ENCODE results near the gene USH2A.

The USH2A gene

DNA sequence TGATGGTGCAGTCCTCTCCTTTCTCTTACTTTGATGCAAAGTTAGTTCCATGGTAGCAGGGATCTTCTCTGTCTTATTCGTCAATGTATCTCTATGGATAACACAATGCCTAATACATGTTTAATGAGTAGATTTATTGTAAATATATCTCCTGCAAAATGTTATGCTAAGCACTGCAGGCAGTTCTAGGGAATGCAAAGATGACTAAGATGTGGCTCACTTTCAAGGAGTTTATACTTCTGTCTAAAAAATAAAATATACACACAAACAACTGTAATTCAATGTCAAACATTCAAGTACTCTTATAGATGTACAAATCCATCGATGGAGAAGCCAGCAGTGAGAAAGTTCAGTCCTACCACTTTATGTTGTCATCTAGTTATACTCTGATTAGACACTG lies 661.8 kb downstream of the USH2A start:
- DNase-seq, result no peak

DNA sequence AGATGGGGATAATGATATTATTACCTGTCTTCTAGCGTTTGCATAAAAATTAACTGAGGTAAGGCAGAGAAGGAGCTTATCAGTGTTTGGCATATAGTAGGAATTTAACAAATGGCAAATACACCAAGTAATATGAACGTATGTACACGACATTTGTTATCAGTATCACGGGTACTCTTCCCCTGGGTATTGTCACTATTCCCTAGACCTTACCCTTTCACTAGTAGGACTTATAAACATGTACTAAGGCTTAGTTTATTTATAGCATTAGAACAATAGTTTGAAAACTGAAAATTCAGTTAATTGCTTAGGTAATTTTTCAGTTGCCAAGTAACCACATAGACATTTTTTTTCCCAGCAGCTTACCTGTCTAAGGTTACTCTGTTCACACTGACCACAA lies 669.1 kb downstream of the USH2A start:
- no peak for DNase-seq

DNA sequence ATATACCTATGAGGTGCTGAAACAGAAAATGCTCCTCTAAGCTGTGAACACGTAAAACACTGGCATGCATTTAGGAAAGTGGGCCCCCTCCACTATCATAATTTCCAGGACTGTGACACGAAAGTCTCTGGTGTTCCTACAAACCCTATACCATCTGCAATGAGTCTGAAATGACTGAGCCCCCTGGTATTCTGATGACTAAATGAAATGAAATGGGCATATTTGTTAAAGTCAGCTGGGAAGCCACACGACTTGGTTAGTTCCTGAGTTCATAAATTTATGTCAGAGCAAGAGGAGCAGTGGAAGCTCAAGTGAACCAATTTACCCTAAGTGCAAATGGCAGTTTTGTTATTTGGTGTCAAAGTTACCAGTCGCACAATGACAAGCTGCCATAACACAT lies 673.8 kb downstream of the USH2A start:
- no peak for DNase-seq

DNA sequence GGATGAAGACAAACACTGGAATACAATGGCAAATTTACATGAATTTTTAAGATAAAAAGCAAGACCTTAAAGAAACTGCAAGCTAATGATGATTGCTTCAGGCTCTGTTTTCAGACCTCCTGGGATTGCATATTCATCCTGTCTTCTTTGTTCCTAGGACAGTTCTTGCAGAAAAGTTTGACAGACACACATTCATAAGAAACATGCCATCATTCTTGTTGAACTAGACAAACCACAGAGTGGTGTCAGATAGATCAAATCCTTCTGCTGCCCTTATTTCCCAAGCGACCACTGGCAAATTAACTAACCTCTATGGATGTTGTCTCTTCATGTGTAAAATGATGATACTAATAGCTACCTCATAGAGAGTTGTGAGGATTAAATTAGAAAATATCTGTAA lies 674.8 kb downstream of the USH2A start:
- no peak for DNase-seq

DNA sequence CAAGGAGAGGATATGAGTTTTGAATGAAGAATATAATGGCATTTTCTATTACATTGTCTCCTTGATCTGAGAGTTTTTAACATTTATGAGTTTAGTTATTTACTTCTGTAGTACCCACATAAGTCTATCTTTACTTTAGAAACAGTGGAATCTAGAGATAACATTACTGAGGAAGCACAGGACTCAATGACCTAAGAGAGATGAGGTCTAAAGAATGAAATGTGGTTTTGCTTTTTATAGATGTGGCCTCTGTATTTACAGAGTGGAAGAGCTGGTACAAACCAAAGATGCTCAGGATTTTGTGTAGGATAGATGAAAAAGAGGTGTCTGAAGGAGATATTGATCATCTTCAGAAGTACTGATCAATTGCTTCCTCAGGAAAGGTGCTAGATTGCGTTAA lies 678.8 kb downstream of the USH2A start:
- DNase-seq, result no peak

DNA sequence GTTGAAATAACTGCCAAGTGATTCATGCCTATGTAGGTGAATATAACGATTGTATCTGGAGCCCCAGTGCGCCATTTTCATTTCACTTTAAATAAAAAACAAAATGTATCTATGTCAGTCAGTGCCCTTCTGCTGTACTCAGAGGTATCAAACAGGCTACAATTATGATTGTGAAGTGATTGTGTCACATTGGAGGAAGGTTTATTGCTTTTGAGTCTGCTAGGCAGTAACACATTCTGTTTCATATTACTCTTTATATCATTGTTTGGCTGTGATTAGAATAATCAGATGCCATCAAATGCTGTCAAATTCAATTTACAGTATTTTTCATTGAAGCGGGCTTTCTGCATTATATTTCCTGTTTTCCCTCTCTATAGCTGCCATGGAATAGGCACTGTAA lies 684.2 kb downstream of the USH2A start:
- DNase-seq, result no peak

DNA sequence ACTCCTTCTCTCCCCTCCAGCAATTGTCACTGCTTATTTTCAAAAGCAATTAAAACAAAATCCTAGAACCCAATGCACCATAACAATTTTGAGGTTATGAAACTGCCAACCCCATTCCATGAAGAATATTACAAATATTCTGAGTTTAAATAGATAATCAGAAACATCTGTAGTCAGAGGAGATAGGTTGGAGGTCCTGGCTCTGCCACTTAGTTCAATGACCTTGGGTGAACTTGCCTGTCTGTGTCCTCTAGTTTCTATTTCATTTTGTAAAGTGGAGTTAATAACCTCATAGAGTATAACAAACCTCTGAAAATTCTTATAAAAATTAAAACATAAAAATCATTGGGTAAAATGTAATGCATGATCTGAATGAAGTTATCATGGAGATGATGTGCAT lies 691.5 kb downstream of the USH2A start:
- no peak for DNase-seq

DNA sequence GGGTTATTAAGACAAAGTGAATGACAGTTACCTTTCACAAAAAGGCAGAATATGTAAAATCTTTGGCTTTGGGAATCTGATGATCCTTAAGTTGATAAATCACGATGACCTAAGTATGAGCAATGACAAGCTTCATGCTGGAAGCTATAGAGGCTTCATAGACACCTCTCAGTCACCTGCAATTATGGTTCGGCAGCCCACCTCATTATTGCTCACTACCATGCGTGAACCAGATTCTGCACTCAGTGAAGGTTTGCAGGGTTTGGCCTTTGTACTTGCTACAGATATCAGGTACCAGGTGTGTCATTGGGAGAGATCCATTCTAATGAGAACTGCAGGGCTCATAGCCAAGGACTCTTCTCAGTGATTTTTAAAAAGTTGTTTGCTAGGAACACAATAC lies 692.6 kb downstream of the USH2A start:
- DNase-seq, result no peak

DNA sequence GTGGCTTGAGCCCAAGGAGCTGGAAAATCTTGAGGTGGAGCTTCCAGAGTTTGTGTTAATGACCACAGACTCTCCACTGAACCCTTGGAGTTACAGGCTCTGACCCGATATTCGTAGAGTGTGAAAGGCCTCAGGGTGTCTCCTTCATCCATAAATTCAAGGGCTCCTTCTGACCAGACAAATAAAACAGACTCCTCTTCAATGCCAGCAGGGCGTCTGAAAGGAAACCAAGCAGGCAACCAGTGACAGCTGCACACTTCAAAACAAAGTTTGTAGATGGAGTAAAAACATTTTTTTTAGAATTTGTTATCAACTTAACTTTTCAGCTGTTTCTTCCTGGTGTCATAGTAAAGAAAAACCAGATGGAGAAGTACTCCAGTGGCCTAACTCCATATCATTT lies 695.1 kb downstream of the USH2A start:
- DNase-seq, result no peak

DNA sequence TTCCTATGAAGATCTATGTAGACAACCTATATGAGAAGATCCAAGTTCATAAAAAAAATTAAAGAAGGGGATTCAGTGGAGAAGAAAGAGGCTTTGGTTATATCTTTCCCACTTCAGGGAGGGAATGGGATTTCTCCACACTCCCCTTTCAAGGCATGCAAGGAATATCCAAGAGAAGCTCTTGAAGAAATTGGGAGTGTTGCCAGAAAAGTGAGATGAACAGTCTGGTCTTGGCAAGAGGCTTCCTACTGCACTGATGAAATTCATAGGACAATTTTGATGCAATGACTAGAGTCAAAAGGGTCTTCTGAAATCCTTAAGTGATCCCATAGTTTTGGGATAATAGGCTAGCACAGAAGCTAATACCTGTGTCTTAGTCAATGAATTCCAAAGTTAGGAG lies 703.1 kb downstream of the USH2A start:
- no peak for DNase-seq

DNA sequence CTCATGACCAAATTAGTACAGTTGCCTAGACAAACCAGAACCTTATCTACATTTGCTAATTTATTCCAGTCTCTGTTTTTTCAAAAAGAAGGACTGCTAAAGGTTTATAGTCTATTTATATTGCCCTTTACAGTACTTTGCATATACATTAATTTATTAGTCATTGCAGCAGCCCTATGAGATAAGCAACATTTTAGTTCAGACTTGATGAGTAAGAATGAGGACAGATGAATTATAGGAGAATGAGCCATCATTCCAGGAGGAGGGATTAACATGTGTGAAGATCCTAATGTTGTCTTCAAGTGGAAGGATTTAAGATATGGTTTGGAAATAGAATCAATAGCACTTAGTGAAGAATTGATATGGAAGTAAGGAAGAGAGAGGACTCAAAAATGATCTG lies 703.7 kb downstream of the USH2A start:
- DNase-seq, result no peak

DNA sequence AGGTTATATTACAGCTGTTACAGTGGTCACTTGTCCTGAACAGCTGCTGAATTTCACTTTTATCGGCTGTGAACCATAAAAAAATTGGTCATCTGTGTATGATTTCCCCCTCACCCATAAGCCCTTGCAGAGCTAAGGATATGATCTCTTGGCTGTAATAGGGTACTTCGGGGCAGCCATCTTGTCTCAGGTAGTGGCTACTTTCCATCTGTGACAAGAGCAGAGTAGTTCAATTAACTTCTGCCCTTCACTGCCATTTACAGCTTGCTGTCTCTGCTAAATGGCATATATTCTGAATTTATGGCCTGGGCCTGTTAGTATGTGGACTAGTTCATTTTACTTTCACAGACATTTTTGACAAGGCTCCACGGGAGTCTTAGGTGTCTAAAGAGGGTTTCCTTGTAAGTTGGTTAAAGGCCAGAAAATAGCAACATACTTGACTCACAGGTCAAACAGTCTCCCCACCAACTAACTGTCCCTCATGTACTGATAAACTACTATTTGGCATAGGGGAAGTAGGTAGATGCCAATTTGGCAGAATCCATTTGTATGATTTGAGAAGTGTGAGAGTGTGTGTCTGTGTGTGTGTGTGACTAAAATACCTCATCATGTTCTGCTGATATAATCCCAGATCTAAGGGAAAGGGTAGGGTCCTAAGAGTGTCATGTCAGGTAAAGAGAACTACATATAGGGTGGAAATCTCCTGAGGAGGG lies 704.5 kb downstream of the USH2A start:
- no peak for DNase-seq

DNA sequence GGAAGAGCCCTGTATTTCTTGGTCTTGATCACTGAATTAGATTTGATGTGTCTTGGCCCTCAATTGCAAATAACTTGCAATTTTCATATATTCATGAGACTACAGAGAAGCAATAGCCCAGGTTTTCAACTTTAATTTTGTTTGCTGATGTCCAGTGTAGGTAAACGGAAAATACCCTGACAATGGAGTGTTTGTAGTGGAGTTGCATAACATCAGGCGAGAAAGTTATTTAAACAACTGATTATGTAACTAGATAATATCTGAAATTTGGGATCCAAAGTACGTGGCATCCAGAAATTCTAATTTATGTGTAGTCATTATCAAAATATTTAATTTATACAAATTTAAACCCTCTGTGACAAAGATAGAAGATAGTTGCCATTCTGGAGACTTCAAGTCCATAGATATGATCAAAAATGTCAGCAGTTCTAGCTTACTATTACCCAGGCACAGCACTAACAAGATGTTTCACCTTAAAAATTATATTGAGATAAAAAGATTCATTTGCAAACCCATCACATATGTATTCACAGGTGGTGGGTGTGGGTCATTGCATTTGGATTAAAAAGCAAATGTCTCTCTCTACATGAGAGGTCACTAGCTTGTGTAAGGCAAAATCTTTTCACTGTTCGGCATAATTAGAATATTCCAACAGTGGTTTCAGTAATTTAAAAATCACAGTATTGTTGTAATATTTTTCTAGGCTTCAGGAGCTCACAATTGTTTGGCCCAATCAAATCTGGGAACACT lies 705.4 kb downstream of the USH2A start:
- DNase-seq, result no peak

DNA sequence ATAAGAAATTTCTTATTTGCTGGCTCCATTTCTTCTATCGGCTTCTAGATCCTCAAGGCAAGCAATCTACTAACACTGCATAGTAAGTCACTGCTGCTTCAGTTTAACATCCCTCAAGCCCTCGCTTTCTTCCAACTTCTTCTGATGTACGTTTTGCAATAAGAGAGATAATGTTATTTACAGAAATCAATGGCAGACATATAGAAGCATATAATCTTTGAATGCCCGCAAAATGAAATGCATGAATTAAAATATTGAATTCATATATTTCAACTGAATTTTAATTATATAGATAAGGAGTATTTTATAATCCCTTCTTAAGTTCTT lies 712.4 kb downstream of the USH2A start:
- DNase-seq, result no peak

DNA sequence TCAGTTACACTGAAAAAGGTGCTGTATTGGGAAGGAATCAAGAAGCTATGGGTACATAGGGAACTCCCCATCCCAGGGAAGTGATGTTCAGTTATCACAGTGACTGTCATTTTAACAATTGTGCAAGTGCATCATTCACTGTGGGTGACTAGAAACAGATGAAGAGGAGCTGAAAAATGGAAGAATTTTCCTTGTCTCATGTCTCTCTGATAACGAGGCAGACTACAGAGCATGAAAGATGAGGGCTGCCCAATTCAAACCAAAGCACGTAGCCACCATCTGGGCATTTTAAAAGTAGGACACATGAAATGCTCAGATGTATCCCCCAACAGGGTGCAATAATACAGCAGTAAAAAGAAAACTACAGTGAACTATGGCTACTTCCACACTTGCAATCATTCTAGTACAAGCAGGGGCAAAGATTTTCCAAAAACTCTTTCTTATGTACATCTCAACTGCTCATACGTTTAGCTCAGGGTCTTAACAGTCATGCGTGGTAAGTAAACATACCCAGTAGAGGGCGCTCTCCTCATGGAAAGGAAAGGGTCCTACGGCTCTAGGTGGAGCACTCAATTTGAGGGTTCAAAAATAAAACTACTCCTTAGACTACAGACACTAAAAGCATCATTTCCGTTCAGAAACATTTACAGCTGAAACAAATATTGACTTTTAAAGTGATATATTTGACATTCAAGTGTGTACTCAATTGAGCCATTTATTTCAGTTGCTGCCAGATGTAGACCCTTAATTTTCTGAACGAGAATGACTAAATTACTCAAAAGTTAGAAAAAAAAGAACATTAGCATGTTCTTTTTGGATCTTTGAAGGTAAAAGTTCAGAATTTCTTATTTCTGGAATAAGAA lies 713.0 kb downstream of the USH2A start:
- no peak for DNase-seq

DNA sequence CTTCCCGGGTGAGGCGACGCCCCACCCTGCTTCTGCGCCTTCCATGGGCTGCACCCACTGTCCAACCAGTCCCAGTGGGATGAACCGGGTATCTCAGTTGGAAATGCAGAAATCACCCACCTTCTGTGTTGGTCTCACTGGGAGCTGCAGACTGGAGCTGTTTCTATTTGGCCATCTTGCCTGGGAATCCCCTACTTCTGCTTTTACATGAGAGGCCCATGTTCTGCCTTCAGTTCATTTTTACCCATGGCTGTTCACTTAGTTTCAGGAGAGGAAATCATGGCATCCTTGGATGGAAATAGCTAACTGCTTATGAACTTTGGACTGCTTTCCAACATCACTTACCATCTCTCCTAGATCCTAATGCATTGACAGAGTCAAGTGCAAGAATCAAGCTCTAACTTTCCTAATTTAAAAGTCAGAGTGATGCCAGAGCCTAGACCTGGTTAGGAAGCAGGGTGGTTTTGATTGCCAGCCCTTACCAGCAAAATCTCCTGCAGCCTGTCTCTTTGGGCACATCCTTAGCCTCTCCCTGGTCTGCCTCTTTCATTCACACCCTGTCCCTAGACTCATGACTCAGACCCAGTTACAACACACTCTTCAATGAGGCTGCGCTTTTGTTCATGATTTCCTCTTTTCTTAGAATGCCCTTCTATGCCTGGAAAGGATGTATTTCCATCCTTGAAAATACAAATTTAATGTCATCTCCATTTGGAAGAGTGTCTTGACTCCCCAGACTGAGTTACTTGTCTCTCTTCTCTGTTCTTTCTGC lies 719.0 kb downstream of the USH2A start:
- no peak for DNase-seq

DNA sequence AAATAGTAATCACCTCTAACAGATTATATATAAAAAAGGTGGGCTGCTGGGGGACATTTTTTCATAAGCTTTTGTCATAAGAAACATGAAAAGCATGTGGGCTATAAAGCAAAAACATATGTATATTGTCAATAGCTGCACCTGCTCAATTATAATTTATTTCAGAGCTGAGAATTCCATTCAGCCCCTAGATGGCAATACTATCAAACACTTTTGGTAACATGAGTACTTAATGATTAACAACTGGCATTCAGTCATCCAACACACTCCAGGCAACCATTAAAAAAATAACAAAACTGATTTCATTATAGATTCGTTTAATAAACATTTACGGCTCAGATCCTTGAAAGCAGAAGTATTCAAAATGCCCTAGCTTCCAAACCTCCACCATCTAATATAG lies 741.0 kb downstream of the USH2A start:
- no peak for DNase-seq

DNA sequence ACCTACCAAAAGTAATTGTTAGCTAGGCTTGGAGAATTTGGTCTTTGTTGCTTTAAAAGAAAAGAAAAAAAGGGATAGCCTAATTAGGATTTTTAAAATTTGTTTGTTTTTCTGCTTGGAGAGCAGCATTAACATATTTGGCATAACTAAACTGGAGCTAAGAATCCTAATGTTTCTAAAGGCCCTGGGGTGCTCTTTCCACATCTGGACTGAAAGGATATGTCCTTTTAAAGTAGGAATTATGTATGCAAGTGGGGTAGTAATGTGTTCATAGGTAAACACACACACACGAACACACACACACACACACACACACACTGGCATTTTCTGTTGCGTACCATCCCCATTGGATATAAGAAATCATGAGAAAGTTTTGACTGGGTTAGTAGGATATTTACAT lies 742.2 kb downstream of the USH2A start:
- no peak for DNase-seq

DNA sequence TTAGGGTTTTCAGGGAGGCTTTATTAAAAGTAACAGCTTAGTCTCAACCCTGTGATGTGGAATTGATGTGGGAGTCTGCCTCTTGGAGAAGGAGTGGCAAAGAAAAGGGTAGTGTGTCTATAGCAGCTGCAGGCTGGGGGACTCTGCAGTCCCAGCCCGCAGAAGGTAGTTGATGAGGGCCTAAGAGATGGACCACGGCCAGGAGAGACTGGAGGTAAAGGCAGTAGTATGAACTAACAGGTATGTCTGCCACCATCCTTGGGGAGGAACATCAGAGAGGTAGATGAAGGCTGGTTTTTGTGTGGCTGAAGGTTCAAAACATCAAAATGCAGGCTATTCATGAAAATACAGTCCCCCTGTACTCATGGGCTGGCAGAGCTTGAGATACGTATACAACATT lies 744.0 kb downstream of the USH2A start:
- DNase-seq, result no peak

DNA sequence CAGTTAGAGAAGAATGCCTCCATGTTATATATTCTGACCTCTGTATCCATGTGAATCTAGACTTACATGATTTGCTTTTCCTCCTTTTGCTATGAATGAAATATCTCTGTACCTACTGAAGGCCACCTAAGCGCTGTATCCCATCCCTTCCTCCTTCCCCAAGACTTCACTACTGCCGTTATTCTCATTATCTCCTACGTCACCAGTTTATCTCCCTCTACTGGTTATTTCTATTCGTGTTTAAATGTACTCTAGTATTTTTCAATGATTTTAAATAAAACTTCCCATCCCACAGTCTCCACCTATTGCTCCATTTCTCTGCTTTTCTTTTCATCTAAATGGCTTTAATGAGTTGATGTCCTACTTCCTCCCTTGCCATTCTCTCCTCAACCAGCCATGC lies 746.1 kb downstream of the USH2A start:
- no peak for DNase-seq

DNA sequence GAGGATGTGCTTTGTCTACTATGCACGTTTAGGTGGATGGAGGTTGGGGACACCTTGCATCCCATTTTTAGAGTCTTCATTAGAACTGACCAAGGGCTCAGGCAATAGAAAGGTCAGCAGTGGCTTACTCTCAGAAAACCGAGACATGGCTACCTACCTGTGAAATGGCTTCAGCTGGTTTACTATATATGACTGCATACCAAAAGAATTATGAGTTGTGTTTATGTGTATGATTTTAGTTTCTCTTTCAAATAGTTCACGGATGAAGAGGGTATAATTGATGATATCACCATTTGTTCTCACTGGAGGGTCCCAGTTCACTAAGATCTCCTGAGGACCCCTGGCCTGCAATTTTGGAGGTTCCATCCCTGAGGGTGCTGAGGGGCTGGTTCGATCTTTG lies 749.3 kb downstream of the USH2A start:
- no peak for DNase-seq

DNA sequence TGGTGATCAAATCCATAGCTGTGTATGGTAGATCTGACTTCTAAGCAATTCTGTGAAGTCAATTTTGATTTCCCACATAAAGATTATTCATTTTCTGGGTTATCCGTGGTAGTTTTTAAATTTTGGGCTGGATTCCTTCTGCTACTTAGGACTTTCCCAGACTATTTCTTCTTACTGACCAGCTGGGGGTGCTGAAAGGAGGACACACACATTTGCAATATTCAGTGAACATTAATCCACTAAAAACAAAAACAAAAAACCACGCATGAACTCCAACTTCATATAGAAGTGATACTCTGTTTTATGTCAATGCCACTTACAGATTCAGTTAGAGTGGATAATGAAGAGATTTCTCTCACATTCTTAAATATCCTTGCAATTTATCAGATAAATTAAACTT lies 750.8 kb downstream of the USH2A start:
- DNase-seq, result no peak

DNA sequence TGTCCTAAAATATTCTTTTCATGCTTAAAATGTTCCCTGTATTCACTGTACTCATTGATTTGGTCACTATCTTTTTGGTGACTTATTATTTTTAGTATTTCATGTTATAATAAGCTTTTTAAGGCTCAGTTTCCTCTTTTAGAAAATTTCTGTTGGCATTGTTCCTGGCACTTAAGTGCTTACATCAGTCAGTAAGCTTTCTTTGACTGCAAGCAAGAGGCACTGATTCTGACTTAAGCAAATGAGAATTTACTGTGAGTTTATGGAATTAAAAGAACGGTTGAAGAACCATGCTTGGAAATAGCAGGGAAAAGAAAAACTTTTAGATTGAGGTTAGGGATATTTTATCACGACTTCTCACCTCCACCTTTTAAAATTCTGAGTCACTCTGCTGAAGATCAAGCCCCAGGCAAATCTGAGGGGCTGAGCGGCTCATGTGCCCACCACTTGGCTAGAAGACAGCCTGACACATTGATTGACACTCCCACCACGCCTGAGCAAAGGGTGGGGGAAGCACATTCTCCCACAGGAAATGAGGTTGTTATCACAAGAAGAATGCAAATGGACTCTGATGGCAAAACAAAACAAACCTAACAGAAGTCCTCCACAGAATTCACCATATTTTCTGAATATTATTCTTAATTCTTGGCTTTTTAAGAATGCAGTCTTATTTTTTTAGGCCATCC lies 753.3 kb downstream of the USH2A start:
- DNase-seq, result no peak

Data from CD4-positive, alpha-beta T cell treated with Interferon gamma for 1 hour (primary cell).